Anterior cingulate cortex (tissue), 58 donors: Measurements from ENCODE around the gene CEP57.
"Not testable (repeated sequence)": the region's sequence is repeated elsewhere in the genome, so short reads cannot be mapped to it uniquely, and the experiment has no call there.

ENCODE experiments used
- DNase-seq, 58 donors: peaks; one replicate each; lab custom pipeline; 2025; lab: John Stamatoyannopoulos, UW

CEP57 gene

GRCh38 chr11:95850137-95850536 lies 59.8 kb downstream of the CEP57 start:
- no peak for DNase-seq

- no peak for DNase-seq
Measured at GRCh38 chr11:95853138-95853537, 62.8 kb downstream of the CEP57 start.

GRCh38 chr11:95853862-95854261 lies 63.6 kb downstream of the CEP57 start:
- no peak for DNase-seq

DNA sequence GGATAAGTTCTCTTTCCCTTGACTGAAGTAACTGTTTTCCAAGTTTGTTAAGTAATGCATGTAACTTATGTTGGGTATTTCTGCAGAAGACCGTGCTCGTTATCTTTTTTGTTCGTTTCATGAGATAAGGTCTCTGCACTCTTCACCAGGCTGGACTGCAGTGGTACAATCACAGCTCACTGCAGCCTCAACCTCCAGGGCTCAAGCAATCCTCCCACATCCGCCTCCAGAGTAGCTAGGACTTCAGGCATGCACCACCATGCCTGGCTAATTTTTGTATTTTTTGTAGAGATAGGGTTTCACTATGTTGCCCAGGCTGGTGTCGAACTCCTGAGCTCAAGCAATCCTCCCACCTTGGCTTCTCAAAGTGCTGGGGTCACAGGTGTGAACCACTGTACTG lies 64.1 kb downstream of the CEP57 start:
- not testable (repeated sequence) for DNase-seq

DNA sequence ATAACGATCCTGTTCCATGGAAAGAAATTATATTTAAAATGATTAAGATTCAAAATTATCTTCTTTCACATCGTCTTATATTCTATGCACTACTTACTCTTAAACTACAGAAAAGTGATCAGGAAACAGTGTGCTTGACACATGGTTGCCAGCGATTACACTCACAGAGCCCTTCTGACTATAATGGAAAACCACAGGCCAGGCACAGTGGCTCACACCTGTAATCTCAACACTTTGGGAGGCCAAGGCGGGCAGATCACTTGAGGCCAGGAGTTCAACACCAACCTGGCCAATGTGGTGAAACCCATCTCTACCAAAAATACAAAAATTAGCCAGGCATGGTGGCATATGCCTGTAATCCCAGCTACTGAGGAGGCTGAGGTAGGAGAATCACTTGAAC lies 69.7 kb downstream of the CEP57 start:
- not testable (repeated sequence) for DNase-seq

DNA sequence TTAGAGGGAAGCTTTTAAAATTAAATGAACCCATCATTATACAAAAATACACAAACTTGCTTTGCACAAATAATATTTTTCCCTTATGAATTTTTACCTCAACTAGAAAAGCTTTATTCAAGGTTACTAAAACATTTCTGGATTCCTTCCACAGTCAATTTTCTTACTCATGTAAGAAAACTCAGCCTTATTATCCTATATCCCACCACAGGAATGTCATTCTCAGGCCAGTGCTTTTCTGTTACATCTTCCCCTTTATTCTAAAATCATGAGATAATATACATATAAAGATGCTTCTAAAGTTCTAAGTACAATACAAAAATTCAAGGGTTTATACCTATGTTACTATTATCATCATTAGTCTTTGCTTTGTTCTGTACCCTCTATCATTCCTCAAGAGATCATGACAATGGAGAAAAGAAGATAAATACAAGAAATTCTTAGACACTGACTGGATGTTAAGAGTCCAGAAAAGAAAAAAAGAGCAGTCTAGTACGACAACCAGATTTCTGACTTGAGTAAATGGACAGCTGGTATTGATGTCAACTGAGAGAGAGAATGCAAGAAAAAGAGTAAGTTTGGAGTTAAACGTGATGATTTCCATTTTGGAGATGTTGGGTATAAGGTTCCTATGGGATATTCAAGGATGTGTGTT lies 73.3 kb downstream of the CEP57 start:
- DNase-seq: no peak

GRCh38 chr11:95867105-95867504 lies 76.8 kb downstream of the CEP57 start:
- DNase-seq: no peak

DNA sequence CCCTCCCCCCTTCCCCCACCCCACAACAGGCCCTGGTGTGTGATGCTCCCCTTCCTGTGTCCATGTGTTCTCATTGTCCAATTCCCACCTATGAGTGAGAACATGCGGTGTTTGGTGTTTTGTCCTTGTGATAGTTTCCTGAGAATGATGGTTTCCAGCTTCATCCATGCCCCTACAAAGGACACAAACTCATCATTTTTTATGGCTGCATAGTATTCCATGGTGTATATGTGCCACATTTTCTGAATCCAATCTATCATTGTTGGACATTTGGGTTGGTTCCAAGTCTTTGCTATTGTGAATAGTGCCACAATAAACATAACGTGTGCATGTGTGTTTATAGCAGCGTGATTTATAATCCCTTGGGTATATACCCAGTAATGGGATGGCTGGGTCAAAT lies 80.6 kb downstream of the CEP57 start:
- DNase-seq: not testable (repeated sequence)

- no peak for DNase-seq
Measured at GRCh38 chr11:95877291-95877690, 87.0 kb downstream of the CEP57 start.
